K562 (cell line): ENCODE measurements around the gene NAP1L1. TPM values are rescaled to one million over a fixed set of nuclear protein-coding genes. Genes with fewer than 3 reads are reported as not detected.
"Not testable (repeated sequence)": the region's sequence is repeated elsewhere in the genome, so short reads cannot be mapped to it uniquely, and the experiment has no call there.

Experiments used
- ATAC-seq: fragments of 200-7000 bp; cut with Tn5 transposase; 3 replicates; pipeline ENCODE4 v1.9.1; 2020; ENCODE audit warnings: moderate library complexity
- BruUV-seq: library from RNA; stranded (reverse); fragments of 400-500 nt; replicated peaks from 2 replicates; lab custom pipeline; 2021; lab: Mats Ljungman, UMichigan
- CTCF ChIA-PET: fragments of 300-600 bp; formaldehyde crosslinking; extraction: SDS; loops from one replicate; lab custom pipeline; 2021; ENCODE audit warnings: low intra/inter-chr PET ratio; lab: Yijun Ruan, JAX
- POLR2A ChIA-PET: fragments of 300-600, 350-650 bp; sonication (Branson Sonifier 250); formaldehyde crosslinking; extraction: SDS; loops from one replicate; lab custom pipeline; 2021; ENCODE audit warnings: antibody characterized with exemption, inconsistent platforms; lab: Yijun Ruan, JAX
- DNase-seq, 4 experiments: peaks; one replicate each; pipeline versions ENCODE4 v3.0.0 to v3.0.0-alpha.2; 2011 to 2018; ENCODE audit warnings: low spot score in 3 of 4, mixed read lengths in 3 of 4; ENCODE audit errors: extremely low read depth in 1 of 4
- FAIRE-seq: peaks from 2 replicates; lab custom pipeline; 2011; peaks lifted over from hg19 to GRCh38; lab: Jason Lieb, UNC
- H2AFZ ChIP-seq: 2 replicates; pipeline ENCODE4 v1.6.0; 2011; ENCODE audit warnings: low read depth, low read length, control low read depth, inconsistent platforms
- H3K27ac ChIP-seq: fragments of 200-600 bp; 3 replicates; pipeline ENCODE4 v1.8.0; 2011; ENCODE audit warnings: low read depth, mild to moderate bottlenecking, control low read depth, inconsistent platforms, low read length, moderate library complexity, mixed read lengths; ENCODE audit errors: extremely low read depth
- H3K27me3 ChIP-seq, 2 experiments: fragments of 300-600 bp in 1 of 2; 2 replicates in 1 of 2; 3 replicates in 1 of 2; pipeline versions ENCODE4 v1.6.0 to v1.8.0; 2011; ENCODE audit warnings: inconsistent platforms in 2 of 2, low read length in 2 of 2, mild to moderate bottlenecking in 1 of 2, mixed read lengths in 1 of 2, moderate library complexity in 1 of 2; ENCODE audit not compliant: control insufficient read depth in 2 of 2, insufficient read depth in 2 of 2
- H3K36me3 ChIP-seq: fragments of 300-600 bp; 3 replicates; pipeline ENCODE4 v1.8.0; 2011; ENCODE audit warnings: mild to moderate bottlenecking, low read length, inconsistent platforms; ENCODE audit not compliant: control insufficient read depth, insufficient read depth
- H3K4me1 ChIP-seq, 2 experiments: fragments of 200-600 bp in 1 of 2; replicated peaks in 1 of 2; 2 replicates in 1 of 2; 3 replicates in 1 of 2; pipeline versions ENCODE4 v1.5.1 to v1.8.0; 2011; ENCODE audit warnings: inconsistent platforms in 2 of 2, low read length in 2 of 2, mild to moderate bottlenecking in 1 of 2, mixed read lengths in 1 of 2, moderate library complexity in 1 of 2; ENCODE audit not compliant: control insufficient read depth in 2 of 2, insufficient read depth in 2 of 2
- H3K4me2 ChIP-seq: 2 replicates; pipeline ENCODE4 v1.6.1; 2011; ENCODE audit warnings: low read length, control low read depth, inconsistent platforms, mixed read lengths; ENCODE audit not compliant: insufficient read depth
- H3K4me3 ChIP-seq: fragments of 200-600 bp; sonication (generic), shearing (Covaris generic); 2 replicates; pipeline ENCODE4 v1.5.1; 2016; ENCODE audit warnings: control low read depth, inconsistent platforms
- H3K79me2 ChIP-seq: fragments of 200-600 bp; 3 replicates; pipeline ENCODE4 v1.8.0; 2011; ENCODE audit warnings: low read length, inconsistent platforms; ENCODE audit not compliant: control insufficient read depth, insufficient read depth
- H3K9ac ChIP-seq, 2 experiments: 2 replicates each; pipeline versions ENCODE4 v1.6.0 to v1.6.1; 2011; ENCODE audit warnings: low read depth in 2 of 2, low read length in 2 of 2, control low read depth in 1 of 2, inconsistent platforms in 1 of 2, mild to moderate bottlenecking in 1 of 2, mixed read lengths in 1 of 2; ENCODE audit not compliant: insufficient read depth in 1 of 2
- H3K9me1 ChIP-seq: one replicate; pipeline ENCODE4 v1.6.0; 2011; ENCODE audit warnings: inconsistent platforms, mild to moderate bottlenecking, low read length, moderate library complexity; ENCODE audit not compliant: control insufficient read depth, insufficient read depth
- H3K9me3 ChIP-seq: replicated peaks from 2 replicates; pipeline ENCODE4 v1.5.1; 2011; ENCODE audit warnings: low read depth, low read length, inconsistent platforms; ENCODE audit not compliant: control insufficient read depth, insufficient read depth
- H4K20me1 ChIP-seq: replicated peaks from 2 replicates; pipeline ENCODE4 v1.6.1; 2011; ENCODE audit warnings: low read length, inconsistent platforms, mixed read lengths; ENCODE audit not compliant: control insufficient read depth, insufficient read depth
- BCOR ChIP-seq: fragments of 450-650 bp; IDR thresholded peaks from 2 replicates; pipeline ENCODE4 v1.6.1; 2016
- CHD1 ChIP-seq: fragments of 200-600 bp; sonication (generic); IDR thresholded peaks from one replicate; pipeline ENCODE4 v1.6.1; 2012; ENCODE audit warnings: mild to moderate bottlenecking, moderate library complexity, low read length, inconsistent platforms
- KDM1A ChIP-seq, 2 experiments: fragments of 450-650 bp; IDR thresholded peaks; 2 replicates each; pipeline ENCODE4 v1.6.1; 2016; ENCODE audit warnings: mild to moderate bottlenecking in 2 of 2
- ZNF146 ChIP-seq: IDR thresholded peaks from one replicate; pipeline ENCODE4 v1.6.1; 2018; ENCODE audit warnings: missing compliant biosample characterization; ENCODE audit not compliant: unreplicated experiment
- WGBS: fragments of 100-300 bp; shearing (Covaris generic); methylation state at CpG from one replicate; pipeline ENCODE4 v1.1.6; 2016; ENCODE audit warnings: low coverage, mixed read lengths; ENCODE audit not compliant: insufficient coverage; ENCODE audit errors: missing lambda C conversion rate; 5-methylcytosine and 5-hydroxymethylcytosine counted together
- in situ Hi-C: fragments of 300-500 bp; cut with MboI; formaldehyde crosslinking; loops from 4 replicates; pipeline ENCODE4 v1.15.0; 2018; ENCODE audit warnings: inconsistent platforms, mixed read lengths
- intact Hi-C: fragments of 100-400 bp; cut with micrococcal nuclease; formaldehyde crosslinking; loops from 2 replicates; pipeline ENCODE4 v1.14.2; 2022
- polyA plus RNA-seq, 8 experiments: library from polyadenylated mRNA; depleted of rRNA in 4 of 8; stranded (reverse) in 5 of 8; unstranded in 3 of 8; fragments of >200 nt; fragmentation: Nextera tagmentation in 2 of 8; fragmentation: Illumina TruSeq in 1 of 8; extraction: Ambion mirVana in 2 of 8; extraction: Trizol in 1 of 8; gene quantifications; 2 replicates each; pipeline versions ENCODE4 v1.2.1 to v1.2.3, GENCODE V29; 2011 to 2014; ENCODE audit warnings: inconsistent platforms in 1 of 8, missing spikeins in 1 of 8
- total RNA-seq, 7 experiments: library from RNA; depleted of rRNA in 6 of 7; stranded (reverse); fragments of >200 nt in 6 of 7; fragmentation: Illumina TruSeq in 2 of 7; extraction: Trizol in 2 of 7; gene quantifications; 2 replicates each; pipeline versions ENCODE4 v1.2.1 to v1.2.3, GENCODE V29; 2011 to 2021; ENCODE audit warnings: low replicate concordance in 1 of 7
- TF ChIP-seq, protein P1 (sequence below): sonication (generic); formaldehyde crosslinking; IDR thresholded peaks from 2 replicates; pipeline ENCODE4 v1.8.0; 2022; ENCODE audit warnings: mild to moderate bottlenecking, low read depth, missing genetic modification reagents

The NAP1L1 gene
- total and polyA plus RNA-seq, 9 of the 15 experiments (the other 6 are each of a cell fraction or from before 2014, with no cell fraction given) = 287 to 747 (median 450) TPM

- TF ChIP-seq, protein P1, sequence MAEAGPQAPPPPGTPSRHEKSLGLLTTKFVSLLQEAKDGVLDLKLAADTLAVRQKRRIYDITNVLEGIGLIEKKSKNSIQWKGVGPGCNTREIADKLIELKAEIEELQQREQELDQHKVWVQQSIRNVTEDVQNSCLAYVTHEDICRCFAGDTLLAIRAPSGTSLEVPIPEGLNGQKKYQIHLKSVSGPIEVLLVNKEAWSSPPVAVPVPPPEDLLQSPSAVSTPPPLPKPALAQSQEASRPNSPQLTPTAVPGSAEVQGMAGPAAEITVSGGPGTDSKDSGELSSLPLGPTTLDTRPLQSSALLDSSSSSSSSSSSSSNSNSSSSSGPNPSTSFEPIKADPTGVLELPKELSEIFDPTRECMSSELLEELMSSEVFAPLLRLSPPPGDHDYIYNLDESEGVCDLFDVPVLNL = no peak
- TF ChIP-seq CHD1 = no peak
Observed at GRCh38 chr12:75990189-75990912, 94.1 kb downstream of the NAP1L1 start (continued).

DNA sequence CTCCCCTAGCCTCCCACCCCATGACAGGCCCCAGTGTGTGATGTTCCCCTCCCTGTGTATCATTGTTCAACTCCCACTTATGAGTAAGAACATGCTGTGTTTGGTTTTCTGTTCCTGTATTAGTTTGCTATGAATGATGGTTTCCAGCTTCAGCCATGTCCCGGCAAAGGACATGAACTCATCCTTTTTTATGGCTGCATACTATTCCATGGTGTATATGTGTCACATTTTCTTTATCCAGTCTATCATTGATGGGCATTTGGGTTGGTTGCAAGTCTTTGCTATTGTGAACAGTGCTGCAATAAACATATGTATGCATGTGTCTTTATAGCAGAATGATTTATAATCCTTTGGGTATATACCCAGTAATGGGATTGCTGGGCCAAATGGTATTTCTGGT, 96.8 kb downstream of the NAP1L1 start:
- FAIRE-seq, H3K9me3 ChIP-seq, H3K27ac ChIP-seq, H4K20me1 ChIP-seq, H3K9me1 ChIP-seq, H3K4me3 ChIP-seq, DNase-seq, H3K36me3 ChIP-seq, ATAC-seq, in situ Hi-C loops, BruUV-seq, H2AFZ ChIP-seq, H3K27me3 ChIP-seq, CTCF ChIA-PET, H3K4me1 ChIP-seq, H3K9ac ChIP-seq, H3K4me2 ChIP-seq, intact Hi-C loops, H3K79me2 ChIP-seq, POLR2A ChIA-PET: not testable (repeated sequence)
- 8% methylated on average over 1 of the region's 1 CpG for WGBS
- TF ChIP-seq ZNF146 (CRISPR knock-in tag) (peak; percentile 94), BCOR (peak; percentile 47; the same call in 1 of the 2 replicates), KDM1A (IDR thresholded peaks at IDR 0.05) (peak in 1 of 2 experiments; percentile 36; a peak in 1 of 4 replicates)

Other genes starting within 250 kb of the NAP1L1 start
- 0.54 and 0.73 TPM in 2 replicates for gene PHLDA1, start 52.9 kb downstream of the NAP1L1 start, total RNA-seq (2014; rRNA removed)
- gene PHLDA1, start 52.9 kb downstream of the NAP1L1 start, total RNA-seq (2014; rRNA removed; fragmentation: Illumina TruSeq; extraction: Trizol) = 0.51 and 0.80 TPM in 2 replicates
- 0.33 and 0.38 TPM in 2 replicates for gene PHLDA1, start 52.9 kb downstream of the NAP1L1 start, total RNA-seq (2015; rRNA removed; fragmentation: Illumina TruSeq; extraction: Trizol)
- gene PHLDA1, start 52.9 kb downstream of the NAP1L1 start, total RNA-seq (2021) = 0.81 and 1.6 TPM in 2 replicates
- 2.3 and 2.9 TPM in 2 replicates for gene PHLDA1, start 52.9 kb downstream of the NAP1L1 start, polyA plus RNA-seq (2011; rRNA removed)
- gene PHLDA1, start 52.9 kb downstream of the NAP1L1 start, polyA plus RNA-seq (2014; fragmentation: Illumina TruSeq; extraction: Trizol) = 0.40 and 0.57 TPM in 2 replicates
- gene PHLDA1, start 52.9 kb downstream of the NAP1L1 start, polyA plus RNA-seq (2014; fragmentation: Nextera tagmentation; extraction: Ambion mirVana) = under 1 TPM; 0.15 to 0.56 TPM
- 0.61 and 0.82 TPM in 2 replicates for gene PHLDA1, start 52.9 kb downstream of the NAP1L1 start, polyA plus RNA-seq (2014; rRNA removed)